Activated naive CD4-positive, alpha-beta T cell treated with anti-CD3 and anti-CD28 coated beads for 36 hours (primary cell): ENCODE results near the gene SIGLEC5. TPM values are rescaled to one million over a fixed set of nuclear protein-coding genes. Genes with fewer than 3 reads are reported as not detected.
"Not testable (repeated sequence)": the region's sequence is repeated elsewhere in the genome, so short reads cannot be mapped to it uniquely, and the experiment has no call there.

ENCODE experiments used
- CTCF ChIA-PET: fragments of 350-600 bp; sonication (Branson Sonifier 250); formaldehyde crosslinking; loops from one replicate; lab custom pipeline; 2021; ENCODE audit warnings: antibody characterized with exemption; lab: Charles Lee
- DNase-seq: peaks from one replicate; pipeline ENCODE4 v3.0.0-alpha.2; 2020
- H3K27ac Mint-ChIP-seq: one replicate; pipeline ENCODE4 v1.8.0; 2021; ENCODE audit warnings: mild to moderate bottlenecking, mixed read lengths
- H3K27me3 Mint-ChIP-seq: one replicate; pipeline ENCODE4 v1.8.0; 2021; ENCODE audit warnings: low read depth, mixed read lengths
- H3K36me3 Mint-ChIP-seq: one replicate; pipeline ENCODE4 v1.8.0; 2021; ENCODE audit warnings: low read depth, mixed read lengths
- H3K4me1 Mint-ChIP-seq: one replicate; pipeline ENCODE4 v1.8.0; 2021; ENCODE audit warnings: low read depth, mixed read lengths
- H3K4me3 Mint-ChIP-seq: one replicate; pipeline ENCODE4 v1.8.0; 2021; ENCODE audit warnings: mild to moderate bottlenecking, moderate library complexity, mixed read lengths
- H3K9me3 Mint-ChIP-seq: one replicate; pipeline ENCODE4 v1.8.0; 2021; ENCODE audit warnings: mixed read lengths
- intact Hi-C: fragments of 100-400 bp; cut with micrococcal nuclease; formaldehyde crosslinking; loops from one replicate; pipeline ENCODE4 v1.15.1; 2023
- total RNA-seq, 2 experiments: library from RNA; stranded (reverse); gene quantifications; one replicate each; pipeline ENCODE4 v1.2.3, GENCODE V29; 2021

Gene SIGLEC5
- total RNA-seq, 2 experiments from 2014 or later = 0.12 TPM; not detected in 1

GRCh38 chr19:51647318-51647717, 17.1 kb upstream of the SIGLEC5 start:
- intact Hi-C loops = no loop called here
- CTCF ChIA-PET = interaction anchor here (1.2 to 1.4 kb wide), 2 partner anchors 10 to 15 kb away, joined by 3 read pairs; no protein-coding TSS in a partner anchor
- no peak for DNase-seq
- no peak overlapping the region for H3K4me3 Mint-ChIP-seq
- H3K9me3 Mint-ChIP-seq = no peaks in the 10 kb centered on the region
- H3K4me1 Mint-ChIP-seq = no peaks in the 10 kb centered on the region
- H3K27me3 Mint-ChIP-seq = peaks cover 19% of the 10 kb centered on the region
- H3K36me3 Mint-ChIP-seq = no peaks in the 10 kb centered on the region
- H3K27ac Mint-ChIP-seq = no peak overlapping the region

DNA sequence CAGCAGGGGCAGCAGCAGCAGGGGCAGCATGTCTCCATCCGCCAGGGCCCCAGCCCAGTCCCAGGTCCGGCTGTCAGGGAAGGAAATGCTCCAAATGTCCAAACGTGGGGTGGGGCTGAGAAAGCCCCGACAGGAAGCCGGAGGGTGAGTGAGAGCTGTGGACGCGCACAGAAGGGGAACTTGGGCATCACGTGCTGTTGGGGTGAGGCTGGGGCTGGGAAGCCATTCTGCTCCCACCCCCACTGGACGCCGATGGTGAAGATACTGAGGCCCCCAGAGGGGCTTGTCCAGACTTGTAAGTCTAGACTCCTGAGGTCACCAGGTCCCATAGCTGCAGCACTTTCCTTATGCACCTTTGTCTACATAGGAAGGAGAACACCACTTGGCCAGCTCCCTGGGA, 16.5 kb upstream of the SIGLEC5 start, which contains the start of gene SIGLEC14:
Gene SIGLEC14, minus strand, starts transcription at position 96 of the 400 bp plus-strand sequence. Its CDS starts 66 bp downstream, at position 30.
- intact Hi-C loops, DNase-seq, H3K36me3 Mint-ChIP-seq, H3K4me3 Mint-ChIP-seq, H3K27ac Mint-ChIP-seq, H3K4me1 Mint-ChIP-seq, H3K9me3 Mint-ChIP-seq: not testable (repeated sequence)
- peaks cover 19% of the 10 kb centered on the region for H3K27me3 Mint-ChIP-seq
- CTCF ChIA-PET = interaction anchor here (1.2 to 1.4 kb wide), 2 partner anchors 10 to 14 kb away, joined by 3 read pairs; no protein-coding TSS in a partner anchor

- no peak overlapping the region for H3K4me3 Mint-ChIP-seq
- H3K4me1 Mint-ChIP-seq = no peaks in the 10 kb centered on the region
- peaks cover 29% of the 10 kb centered on the region for H3K27me3 Mint-ChIP-seq
- CTCF ChIA-PET = interaction anchor here (0.6 to 0.8 kb wide), 3 partner anchors 9 to 220 kb away, joined by 3 to 5 read pairs (median 4); no protein-coding TSS in a partner anchor
- no peak overlapping the region for H3K27ac Mint-ChIP-seq
- no peaks in the 10 kb centered on the region for H3K36me3 Mint-ChIP-seq
- intact Hi-C loops = no loop called here
- no peak for DNase-seq
- H3K9me3 Mint-ChIP-seq = no peaks in the 10 kb centered on the region
These were observed 14.6 kb upstream of the SIGLEC5 start for GRCh38 chr19:51644636-51645271.

DNA sequence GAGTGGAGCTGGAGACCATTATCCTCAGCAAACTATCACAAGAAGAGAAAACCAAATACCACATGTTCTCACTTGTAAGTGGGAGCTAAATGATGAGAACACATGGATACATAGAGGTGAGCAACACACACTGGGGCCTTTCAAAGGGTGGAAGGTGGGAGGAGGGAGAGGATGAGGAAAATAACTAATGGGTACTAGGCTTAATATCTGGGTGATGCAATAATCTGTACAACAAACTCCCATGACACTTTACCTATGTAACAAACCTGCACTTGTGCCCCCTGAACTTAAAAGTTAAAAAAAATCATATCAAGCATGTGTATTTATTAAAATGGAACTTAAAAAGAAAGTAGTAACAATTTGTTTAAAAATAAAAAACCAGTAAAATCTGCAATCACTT, 11.4 kb upstream of the SIGLEC5 start:
- DNase-seq = no peak
- Mint-ChIP-seq H3K9me3 (peaks cover 4% of the 10 kb centered on the region), H3K4me1 (no peaks in the 10 kb centered on the region), H3K36me3 (no peaks in the 10 kb centered on the region), H3K27me3 (peaks cover 39% of the 10 kb centered on the region), H3K27ac (no peak overlapping the region), H3K4me3 (no peak overlapping the region)
- CTCF ChIA-PET = no interaction called here
- intact Hi-C loops = no loop called here

DNA sequence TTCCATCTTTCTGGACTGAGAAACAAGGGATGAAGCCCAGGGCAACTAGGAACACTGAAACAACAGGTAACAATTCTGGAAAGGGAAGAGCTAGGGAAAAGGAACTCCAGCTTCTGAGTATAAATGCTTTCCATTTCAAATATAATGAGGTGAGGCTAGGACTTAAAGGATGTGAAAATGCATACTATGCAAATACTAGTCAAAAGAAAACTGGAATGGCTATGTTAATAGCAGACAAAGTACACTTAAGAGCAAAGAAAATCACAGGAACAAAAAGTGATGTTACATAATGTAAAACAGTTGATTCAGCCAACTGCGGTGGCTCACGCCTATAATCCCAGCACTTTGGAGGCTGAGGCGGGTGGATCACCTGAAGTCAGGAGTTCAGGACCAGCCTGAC, 10.2 kb upstream of the SIGLEC5 start:
- H3K4me1 Mint-ChIP-seq = no peaks in the 10 kb centered on the region
- H3K4me3 Mint-ChIP-seq = no peak overlapping the region
- peaks cover 39% of the 10 kb centered on the region for H3K27me3 Mint-ChIP-seq
- CTCF ChIA-PET = interaction anchor here (0.6 kb wide), 1 partner anchor 137 kb away, joined by 3 read pairs; no protein-coding TSS in a partner anchor
- no peaks in the 10 kb centered on the region for H3K36me3 Mint-ChIP-seq
- no peak overlapping the region for H3K27ac Mint-ChIP-seq
- no peak for DNase-seq
- peaks cover 4% of the 10 kb centered on the region for H3K9me3 Mint-ChIP-seq
- intact Hi-C loops = no loop called here

- H3K27ac Mint-ChIP-seq = no peak overlapping the region
- no peaks in the 10 kb centered on the region for H3K36me3 Mint-ChIP-seq
- H3K27me3 Mint-ChIP-seq = peaks cover 39% of the 10 kb centered on the region
- no peak overlapping the region for H3K4me3 Mint-ChIP-seq
- CTCF ChIA-PET = interaction anchor here (0.6 kb wide), 1 partner anchor 137 kb away, joined by 3 read pairs; no protein-coding TSS in a partner anchor
- H3K9me3 Mint-ChIP-seq = peaks cover 4% of the 10 kb centered on the region
- intact Hi-C loops = no loop called here
- no peaks in the 10 kb centered on the region for H3K4me1 Mint-ChIP-seq
- DNase-seq = no peak
These were observed 9.7 kb upstream of the SIGLEC5 start for GRCh38 chr19:51639916-51640315.

DNA sequence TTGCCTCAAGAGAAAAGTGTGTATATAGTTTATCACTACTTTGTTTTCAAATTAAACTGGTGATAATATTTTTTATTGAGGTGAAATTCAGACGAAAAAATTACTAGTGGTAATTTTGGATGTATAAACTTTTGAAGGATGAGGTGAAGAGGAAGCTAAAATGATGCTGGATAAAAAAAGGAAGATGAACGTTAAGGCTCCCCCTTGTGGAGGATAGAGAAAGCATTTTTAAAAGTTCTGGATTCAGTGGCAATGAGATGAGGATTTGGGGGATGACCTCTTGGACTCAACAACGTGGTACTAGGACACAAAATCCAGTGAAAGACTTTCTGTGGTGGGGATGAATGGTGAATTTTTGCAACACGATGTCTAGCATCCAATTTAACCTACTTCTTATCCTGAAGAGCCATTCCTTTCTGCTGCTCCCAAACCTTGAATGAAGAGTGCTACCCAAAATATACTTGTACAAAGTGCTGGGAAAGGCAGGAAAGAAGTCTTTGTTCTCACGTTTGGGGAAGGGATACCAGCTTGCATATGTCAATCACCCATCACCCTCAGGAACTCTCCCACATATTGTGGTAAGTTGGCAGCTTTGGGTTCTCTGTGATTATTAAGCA, 7.3 kb upstream of the SIGLEC5 start:
- CTCF ChIA-PET = interaction anchor here (0.6 to 2.1 kb wide), 6 partner anchors 19 to 280 kb away, joined by 3 to 10 read pairs (median 3); partner anchors contain the start of gene HAS1

GRCh38 chr19:51632126-51632525, 1.9 kb upstream of the SIGLEC5 start:
- no peaks in the 10 kb centered on the region for H3K4me1 Mint-ChIP-seq
- DNase-seq = no peak
- intact Hi-C loops = no loop called here
- H3K9me3 Mint-ChIP-seq = no peaks in the 10 kb centered on the region
- no peak overlapping the region for H3K4me3 Mint-ChIP-seq
- no peaks in the 10 kb centered on the region for H3K36me3 Mint-ChIP-seq
- peaks cover 13% of the 10 kb centered on the region for H3K27me3 Mint-ChIP-seq
- CTCF ChIA-PET = interaction anchor here (0.6 to 1.1 kb wide), 2 partner anchors 15 to 877 kb away, joined by 3 read pairs; no protein-coding TSS in a partner anchor
- H3K27ac Mint-ChIP-seq = no peak overlapping the region

More for the DNA sequence above, 7.3 kb upstream of the SIGLEC5 start:
- H3K27me3 Mint-ChIP-seq = peaks cover 29% of the 10 kb centered on the region
- intact Hi-C loops = loop anchor here (1.0 kb wide), 1 partner anchor 164 kb away; no protein-coding TSS in a partner anchor
- no peak overlapping the region for H3K4me3 Mint-ChIP-seq
- peaks cover 4% of the 10 kb centered on the region for H3K9me3 Mint-ChIP-seq
- no peaks in the 10 kb centered on the region for H3K36me3 Mint-ChIP-seq
- H3K27ac Mint-ChIP-seq = no peak overlapping the region
- no peak for DNase-seq
- H3K4me1 Mint-ChIP-seq = no peaks in the 10 kb centered on the region

DNA sequence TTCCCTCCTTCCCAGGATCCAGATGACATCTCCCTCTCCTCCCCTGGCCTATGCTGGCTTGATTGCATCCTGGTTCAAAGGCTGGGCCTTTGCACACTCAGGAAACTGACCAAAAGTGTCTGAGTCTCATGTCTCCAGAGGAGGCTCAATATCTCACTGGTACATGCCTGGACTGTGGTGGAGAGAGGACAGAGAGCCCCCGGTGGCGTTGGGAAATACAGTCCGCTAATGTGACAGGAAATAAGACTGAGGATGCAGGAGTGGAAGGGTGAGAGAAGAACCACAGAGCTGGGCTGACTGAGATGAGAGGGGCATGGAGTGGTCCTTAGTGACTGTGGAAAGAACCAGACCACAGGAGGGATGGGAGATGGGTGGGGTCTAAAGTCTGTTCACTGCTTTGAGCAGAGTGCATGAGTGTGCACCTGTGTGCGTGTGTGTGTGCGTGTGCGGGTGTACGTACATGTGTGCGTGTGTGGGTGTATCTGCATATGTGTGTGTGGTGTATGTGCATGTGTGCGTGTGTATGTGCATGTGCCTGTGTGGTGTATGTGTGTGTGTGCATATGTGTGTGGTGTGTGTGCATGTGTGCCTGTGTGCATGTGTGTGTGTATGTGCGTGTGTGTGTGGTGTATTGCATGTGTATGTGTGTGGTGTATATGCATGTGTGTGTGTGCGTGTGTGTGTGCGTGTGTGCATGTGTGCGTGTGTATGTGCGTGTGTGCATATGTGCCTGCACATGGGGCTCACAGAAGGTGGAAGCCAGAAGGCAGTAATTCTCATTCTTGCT, 1.9 kb downstream of the SIGLEC5 start:
- intact Hi-C loops = no loop called here
- no peaks in the 10 kb centered on the region for H3K36me3 Mint-ChIP-seq
- H3K9me3 Mint-ChIP-seq = no peaks in the 10 kb centered on the region
- H3K4me3 Mint-ChIP-seq = no peak overlapping the region
- CTCF ChIA-PET = no interaction called here
- DNase-seq = no peak
- no peaks in the 10 kb centered on the region for H3K4me1 Mint-ChIP-seq
- no peak overlapping the region for H3K27ac Mint-ChIP-seq
- peaks cover 23% of the 10 kb centered on the region for H3K27me3 Mint-ChIP-seq

- no peak for DNase-seq
- CTCF ChIA-PET = interaction anchor here (0.7 kb wide), 1 partner anchor 34 kb away, joined by 3 read pairs; no protein-coding TSS in a partner anchor
- Mint-ChIP-seq H3K27me3 (peaks cover 25% of the 10 kb centered on the region), H3K27ac (no peak overlapping the region), H3K9me3 (no peaks in the 10 kb centered on the region), H3K36me3 (no peaks in the 10 kb centered on the region), H3K4me3 (no peak overlapping the region), H3K4me1 (no peaks in the 10 kb centered on the region)
- intact Hi-C loops = no loop called here
These were observed 2.6 kb downstream of the SIGLEC5 start for GRCh38 chr19:51627491-51628138.

DNA sequence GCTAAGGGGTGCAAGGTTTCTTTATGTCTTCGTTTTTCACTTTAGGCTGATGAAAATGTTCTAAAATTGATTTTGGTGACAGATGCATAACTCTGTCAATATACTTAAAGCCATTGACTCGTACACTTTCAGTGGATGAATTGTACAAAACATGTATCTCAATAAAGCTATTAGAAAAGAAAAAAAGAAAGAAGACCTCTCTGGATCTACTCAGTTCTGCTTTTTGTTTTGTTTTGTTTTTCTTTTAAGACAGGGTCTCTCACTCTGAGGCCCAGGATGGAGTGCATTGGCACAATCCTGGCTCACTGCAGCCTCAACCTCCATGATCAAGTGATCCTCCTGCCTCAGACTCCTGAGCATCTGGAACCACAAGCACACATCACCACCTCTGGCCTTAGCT, 3.5 kb downstream of the SIGLEC5 start:
- no peaks in the 10 kb centered on the region for H3K4me1 Mint-ChIP-seq
- intact Hi-C loops = no loop called here
- CTCF ChIA-PET = no interaction called here
- DNase-seq = no peak
- peaks cover 23% of the 10 kb centered on the region for H3K27me3 Mint-ChIP-seq
- H3K4me3 Mint-ChIP-seq = no peak overlapping the region
- H3K9me3 Mint-ChIP-seq = no peaks in the 10 kb centered on the region
- no peak overlapping the region for H3K27ac Mint-ChIP-seq
- H3K36me3 Mint-ChIP-seq = no peaks in the 10 kb centered on the region
